ENCODE results near the gene YAE1. TPM values are rescaled to one million over a fixed set of nuclear protein-coding genes. Genes with fewer than 3 reads are reported as not detected.

The YAE1 gene
- total RNA-seq, 2 donors from 2014 or later: 9.8 to 28.3 TPM

- intact Hi-C loops (cut with DNase I): no loop called here
- no peak for DNase-seq (ENCODE audit: low spot score)
- no peaks in the 10 kb centered on the region for H3K9me3 ChIP-seq
- no peak overlapping the region for H3K4me3 ChIP-seq
- H3K27me3 ChIP-seq (replicated peaks; ENCODE audit: insufficient read depth): no peaks in the 10 kb centered on the region
- no peak overlapping the region for H3K27ac ChIP-seq
- no peaks in the 10 kb centered on the region for H3K36me3 ChIP-seq
- TF ChIP-seq CTCF (IDR thresholded peaks at IDR 0.05): no peak
- TF ChIP-seq POLR2A (IDR thresholded peaks at IDR 0.05): no peak
- TF ChIP-seq POLR2AphosphoS5 (IDR thresholded peaks at IDR 0.05): no peak
- no peaks in the 10 kb centered on the region for H3K4me1 ChIP-seq (replicated peaks)
- 63% methylated on average over 5 of the region's 5 CpGs for WGBS
These were observed 28.9 kb downstream of the YAE1 start for GRCh38 chr7:39594988-39595620.

- no peak for DNase-seq (ENCODE audit: low spot score)
- 42% methylated on average over 2 of the region's 2 CpGs for WGBS
- TF ChIP-seq CTCF (IDR thresholded peaks at IDR 0.05) (no peak), POLR2A (IDR thresholded peaks at IDR 0.05) (no peak), POLR2AphosphoS5 (IDR thresholded peaks at IDR 0.05) (no peak)
- Histone ChIP-seq H3K27ac (no peak overlapping the region), H3K9me3 (no peaks in the 10 kb centered on the region), H3K27me3 (replicated peaks; ENCODE audit: insufficient read depth) (no peaks in the 10 kb centered on the region), H3K36me3 (no peaks in the 10 kb centered on the region), H3K4me3 (no peak overlapping the region), H3K4me1 (replicated peaks) (no peaks in the 10 kb centered on the region)
- intact Hi-C loops (cut with DNase I): no loop called here
These were observed 36.1 kb downstream of the YAE1 start for GRCh38 chr7:39602351-39602750.

- Histone ChIP-seq H3K36me3 (no peaks in the 10 kb centered on the region), H3K27me3 (replicated peaks; ENCODE audit: insufficient read depth) (no peaks in the 10 kb centered on the region), H3K27ac (no peak overlapping the region), H3K9me3 (no peaks in the 10 kb centered on the region), H3K4me3 (no peak overlapping the region), H3K4me1 (replicated peaks) (no peaks in the 10 kb centered on the region)
- intact Hi-C loops (cut with DNase I): no loop called here
- TF ChIP-seq POLR2A (IDR thresholded peaks at IDR 0.05) (no peak), POLR2AphosphoS5 (IDR thresholded peaks at IDR 0.05) (no peak), CTCF (IDR thresholded peaks at IDR 0.05) (no peak)
- no peak for DNase-seq (ENCODE audit: low spot score)
These were observed 37.7 kb downstream of the YAE1 start for GRCh38 chr7:39603924-39604323.

DNA sequence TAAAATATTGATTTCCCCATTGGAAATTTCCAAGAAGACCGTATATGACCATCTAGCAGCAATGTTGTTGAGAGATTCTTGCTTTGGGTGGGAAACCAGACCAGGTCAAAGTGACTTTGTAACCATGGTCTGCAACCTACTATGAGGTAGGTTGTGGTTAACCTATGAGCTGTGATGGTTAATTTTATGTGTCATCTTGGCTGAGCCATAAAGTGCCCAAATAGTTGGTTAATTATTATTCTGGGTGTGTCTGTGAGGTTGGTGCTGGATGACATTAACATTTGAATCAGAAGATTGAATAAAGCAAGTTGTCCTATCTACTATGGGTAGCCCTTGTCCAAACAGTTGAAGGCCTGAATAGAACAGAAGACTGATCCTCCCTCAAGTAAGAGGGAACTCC lies 38.9 kb downstream of the YAE1 start:
- intact Hi-C loops (cut with DNase I): no loop called here
- no peak overlapping the region for H3K27ac ChIP-seq
- H3K9me3 ChIP-seq: no peaks in the 10 kb centered on the region
- no peak overlapping the region for H3K4me3 ChIP-seq
- no peaks in the 10 kb centered on the region for H3K4me1 ChIP-seq (replicated peaks)
- DNase-seq (ENCODE audit: low spot score): no peak
- no peaks in the 10 kb centered on the region for H3K27me3 ChIP-seq (replicated peaks; ENCODE audit: insufficient read depth)
- 88% methylated on average over 1 of the region's 1 CpG for WGBS
- no peak for TF ChIP-seq POLR2A (IDR thresholded peaks at IDR 0.05)
- no peak for TF ChIP-seq CTCF (IDR thresholded peaks at IDR 0.05)
- no peak for TF ChIP-seq POLR2AphosphoS5 (IDR thresholded peaks at IDR 0.05)
- no peaks in the 10 kb centered on the region for H3K36me3 ChIP-seq

DNA sequence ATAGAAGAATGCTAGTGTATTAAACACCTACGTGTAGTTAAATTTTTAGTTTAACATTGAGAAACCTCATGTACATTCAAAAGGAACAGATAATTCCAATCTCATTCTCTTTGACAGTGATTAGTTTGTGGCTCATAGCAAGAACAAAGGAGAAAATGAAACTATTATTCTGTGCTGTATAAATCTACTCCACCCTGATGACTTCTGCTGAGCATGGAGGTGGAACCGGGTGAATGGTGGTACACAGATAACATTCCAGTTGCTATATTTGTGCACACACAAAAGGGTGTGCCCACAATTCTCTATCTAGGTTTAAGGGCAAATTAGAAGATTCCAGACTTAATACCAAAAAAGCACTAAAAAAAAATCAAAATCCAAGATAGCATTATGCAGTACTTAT lies 40.1 kb downstream of the YAE1 start:
- no peak for TF ChIP-seq POLR2A (IDR thresholded peaks at IDR 0.05)
- TF ChIP-seq POLR2AphosphoS5 (IDR thresholded peaks at IDR 0.05): no peak
- TF ChIP-seq CTCF (IDR thresholded peaks at IDR 0.05): no peak
- Histone ChIP-seq H3K27me3 (replicated peaks; ENCODE audit: insufficient read depth) (no peaks in the 10 kb centered on the region), H3K4me3 (no peak overlapping the region), H3K27ac (no peak overlapping the region), H3K4me1 (replicated peaks) (no peaks in the 10 kb centered on the region), H3K9me3 (no peaks in the 10 kb centered on the region), H3K36me3 (no peaks in the 10 kb centered on the region)
- DNase-seq (ENCODE audit: low spot score): no peak
- WGBS: 87% methylated on average over 2 of the region's 2 CpGs
- intact Hi-C loops (cut with DNase I): no loop called here
